Activated T-helper 2 cell treated with anti-CD3 and anti-CD28 coated beads, Interferon-gamma antibody, Interleukin-2, Interleukin-4, amounts not matched to agents 10 μg/mL and 5 μg/mL and 100 μg/mL, durations not matched to agents 14 hours and 24 hours and 36 hours (primary cell): ENCODE measurements around the gene NPTN. TPM values are rescaled to one million over a fixed set of nuclear protein-coding genes. Genes with fewer than 3 reads are reported as not detected.
A peak's percentile ranks its signal among the peaks of the same experiment; 100 is the strongest.
"Not testable (repeated sequence)": the region's sequence is repeated elsewhere in the genome, so short reads cannot be mapped to it uniquely, and the experiment has no call there.

Experiments used
- DNase-seq: peaks from one replicate; pipeline ENCODE4 v3.0.0; 2021; ENCODE audit warnings: low spot score
- H3K27ac Mint-ChIP-seq: one replicate; pipeline ENCODE4 v1.8.0; 2021; ENCODE audit warnings: mixed read lengths
- H3K27me3 Mint-ChIP-seq: one replicate; pipeline ENCODE4 v1.8.0; 2021; ENCODE audit warnings: low read depth, mixed read lengths
- H3K36me3 Mint-ChIP-seq: one replicate; pipeline ENCODE4 v1.8.0; 2021; ENCODE audit warnings: low read depth, mixed read lengths
- H3K4me1 Mint-ChIP-seq: one replicate; pipeline ENCODE4 v1.8.0; 2021; ENCODE audit warnings: low read depth, mixed read lengths
- H3K4me3 Mint-ChIP-seq: one replicate; pipeline ENCODE4 v1.8.0; 2021; ENCODE audit warnings: low read depth, mild to moderate bottlenecking, moderate library complexity, mixed read lengths
- H3K9me3 Mint-ChIP-seq: one replicate; pipeline ENCODE4 v1.8.0; 2021; ENCODE audit warnings: mixed read lengths
- intact Hi-C: fragments of 100-400 bp; cut with micrococcal nuclease; formaldehyde crosslinking; loops from one replicate; pipeline ENCODE4 v1.15.1; 2023
- total RNA-seq: library from RNA; stranded (reverse); gene quantifications from 2 replicates; pipeline ENCODE4 v1.2.3, GENCODE V29; 2022

The NPTN gene
- total RNA-seq, 1 donor from 2014 or later = 76.6 TPM

DNA sequence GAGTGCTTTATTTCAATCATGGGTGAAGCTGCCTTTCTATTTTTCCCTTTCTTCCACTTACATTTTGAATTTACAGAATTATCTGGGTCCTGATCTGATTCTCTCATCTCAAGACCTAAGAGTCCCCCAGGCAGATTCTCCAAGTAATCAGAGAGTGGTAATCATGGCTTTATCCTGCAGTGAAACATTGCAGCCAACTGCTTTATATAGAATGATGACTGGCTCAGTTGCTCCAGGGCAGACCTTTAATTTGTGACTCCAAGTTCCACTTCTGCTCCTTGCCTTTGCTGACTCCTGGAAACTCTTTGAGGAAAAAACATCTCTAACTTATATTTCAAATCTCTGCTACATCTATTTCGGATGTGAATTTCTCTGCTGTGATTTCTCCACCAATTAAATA lies 25.5 kb upstream of the NPTN start:
- no peak for DNase-seq
- H3K27ac Mint-ChIP-seq = no peak overlapping the region
- peaks cover 6% of the 10 kb centered on the region for H3K4me1 Mint-ChIP-seq
- peaks cover 23% of the 10 kb centered on the region for H3K27me3 Mint-ChIP-seq
- H3K36me3 Mint-ChIP-seq = no peaks in the 10 kb centered on the region
- no peak overlapping the region for H3K4me3 Mint-ChIP-seq
- no peaks in the 10 kb centered on the region for H3K9me3 Mint-ChIP-seq
- intact Hi-C loops = no loop called here

DNA sequence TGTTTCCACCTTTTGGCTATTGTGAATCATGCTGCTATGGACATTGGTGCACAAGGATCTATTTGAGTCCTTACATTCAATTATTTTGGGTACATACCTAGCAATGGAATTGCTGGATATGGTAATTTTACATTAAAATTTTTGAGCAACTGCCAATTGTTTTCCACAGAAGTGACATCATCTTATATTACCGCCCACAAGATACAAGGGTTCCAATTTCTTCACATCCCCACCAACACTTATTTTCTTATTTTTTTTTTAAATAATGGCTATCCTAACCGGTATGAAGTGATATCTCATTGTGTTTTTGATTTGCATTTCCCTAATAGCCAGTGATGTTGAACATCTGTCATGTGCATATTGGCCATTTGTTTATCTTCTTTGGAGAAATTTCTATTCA lies 22.5 kb upstream of the NPTN start:
- no peaks in the 10 kb centered on the region for H3K9me3 Mint-ChIP-seq

GRCh38 chr15:73654659-73655058 lies 21.5 kb upstream of the NPTN start:
- no peaks in the 10 kb centered on the region for H3K9me3 Mint-ChIP-seq
- no peak overlapping the region for H3K4me3 Mint-ChIP-seq
- intact Hi-C loops = no loop called here
- DNase-seq = no peak
- peaks cover 12% of the 10 kb centered on the region for H3K27me3 Mint-ChIP-seq
- H3K36me3 Mint-ChIP-seq = no peaks in the 10 kb centered on the region
- peaks cover 17% of the 10 kb centered on the region for H3K4me1 Mint-ChIP-seq
- H3K27ac Mint-ChIP-seq = no peak overlapping the region

More for the DNA sequence above, 22.5 kb upstream of the NPTN start:
- Mint-ChIP-seq H3K27ac (no peak overlapping the region), H3K27me3 (peaks cover 17% of the 10 kb centered on the region), H3K36me3 (no peaks in the 10 kb centered on the region), H3K4me3 (no peak overlapping the region), H3K4me1 (peaks cover 15% of the 10 kb centered on the region)
- DNase-seq = no peak
- intact Hi-C loops = no loop called here

GRCh38 chr15:73650416-73651126 lies 17.4 kb upstream of the NPTN start:
- Mint-ChIP-seq H3K9me3 (no peaks in the 10 kb centered on the region), H3K4me1 (peaks cover 17% of the 10 kb centered on the region), H3K27ac (peak overlapping the region; percentile 55), H3K27me3 (peaks cover 8% of the 10 kb centered on the region), H3K36me3 (no peaks in the 10 kb centered on the region), H3K4me3 (no peak overlapping the region)
- no peak for DNase-seq
- intact Hi-C loops = loop anchor here (1.0 kb wide), 1 partner anchor 47 kb away; no protein-coding TSS in a partner anchor

DNA sequence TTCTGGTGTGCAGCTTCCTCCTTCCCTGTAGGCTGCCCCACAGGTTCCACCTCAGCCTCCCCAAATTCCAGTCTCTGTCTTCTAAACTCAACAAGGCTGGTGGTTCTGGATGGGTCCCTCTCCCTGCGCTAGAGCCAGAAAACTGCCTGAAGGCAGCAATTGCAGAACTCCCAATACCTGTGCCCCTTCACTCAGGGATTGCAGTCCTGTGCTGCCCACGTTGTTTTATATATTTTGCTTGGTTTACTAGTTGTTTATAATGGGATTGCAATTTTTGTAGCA lies 14.8 kb upstream of the NPTN start:
- DNase-seq = no peak
- H3K4me1 Mint-ChIP-seq = peaks cover 17% of the 10 kb centered on the region
- H3K4me3 Mint-ChIP-seq = no peak overlapping the region
- H3K27ac Mint-ChIP-seq = no peak overlapping the region
- intact Hi-C loops = no loop called here
- no peaks in the 10 kb centered on the region for H3K36me3 Mint-ChIP-seq
- peaks cover 5% of the 10 kb centered on the region for H3K27me3 Mint-ChIP-seq
- H3K9me3 Mint-ChIP-seq = no peaks in the 10 kb centered on the region

GRCh38 chr15:73647259-73648013 lies 14.2 kb upstream of the NPTN start:
- peaks cover 17% of the 10 kb centered on the region for H3K4me1 Mint-ChIP-seq
- H3K36me3 Mint-ChIP-seq = no peaks in the 10 kb centered on the region
- intact Hi-C loops = no loop called here
- no peaks in the 10 kb centered on the region for H3K9me3 Mint-ChIP-seq
- no peak overlapping the region for H3K27ac Mint-ChIP-seq
- peaks cover 5% of the 10 kb centered on the region for H3K27me3 Mint-ChIP-seq
- no peak for DNase-seq
- H3K4me3 Mint-ChIP-seq = no peak overlapping the region

- Mint-ChIP-seq H3K27me3 (peaks cover 31% of the 10 kb centered on the region), H3K4me1 (peaks cover 10% of the 10 kb centered on the region)
- intact Hi-C loops = loop anchor here (5.0 kb wide), 1 partner anchor 332 kb away; no protein-coding TSS in a partner anchor
- not testable (repeated sequence) for H3K36me3 Mint-ChIP-seq, H3K4me3 Mint-ChIP-seq, DNase-seq, H3K9me3 Mint-ChIP-seq, H3K27ac Mint-ChIP-seq
Measured at GRCh38 chr15:73639464-73639863, 6.3 kb upstream of the NPTN start.

- H3K27me3 Mint-ChIP-seq = peaks cover 31% of the 10 kb centered on the region
- intact Hi-C loops = loop anchor here (5.0 kb wide), 1 partner anchor 330 kb away; no protein-coding TSS in a partner anchor
- H3K9me3 Mint-ChIP-seq = no peaks in the 10 kb centered on the region
- H3K4me3 Mint-ChIP-seq = no peak overlapping the region
- no peaks in the 10 kb centered on the region for H3K36me3 Mint-ChIP-seq
- H3K27ac Mint-ChIP-seq = no peak overlapping the region
- no peak for DNase-seq
- H3K4me1 Mint-ChIP-seq = peaks cover 17% of the 10 kb centered on the region
Measured at GRCh38 chr15:73637527-73637926, 4.3 kb upstream of the NPTN start.

DNA sequence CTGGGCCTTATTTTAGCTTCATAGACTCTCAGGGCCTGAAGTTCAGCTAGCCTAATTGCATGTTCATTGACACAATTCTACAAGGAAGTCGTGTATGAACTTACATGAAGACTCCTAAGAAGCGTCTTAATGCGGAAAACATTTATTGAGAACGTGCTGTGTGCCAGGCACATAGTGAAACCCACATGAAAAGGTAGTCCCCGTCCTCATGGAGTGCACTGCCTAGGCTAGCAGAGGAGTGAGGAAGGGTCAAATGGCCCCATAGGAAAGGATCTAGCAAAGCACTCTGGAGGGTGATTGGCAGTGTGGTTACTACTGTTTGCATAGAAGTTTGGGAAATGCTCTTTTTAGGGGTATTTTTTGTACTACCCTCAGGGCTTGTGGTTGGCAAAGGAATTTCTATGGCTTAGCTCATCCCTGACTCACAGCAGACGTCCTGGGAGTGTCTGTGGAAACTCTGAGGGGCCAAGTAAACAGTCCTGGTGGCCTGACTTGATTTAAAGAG lies 854 bp upstream of the NPTN start:
- DNase-seq = no peak
- Mint-ChIP-seq H3K36me3 (peaks cover 5% of the 10 kb centered on the region), H3K4me1 (peaks cover 40% of the 10 kb centered on the region), H3K4me3 (peak overlapping the region; percentile 81), H3K27ac (peak overlapping the region; percentile 81), H3K27me3 (peaks cover 18% of the 10 kb centered on the region), H3K9me3 (no peaks in the 10 kb centered on the region)
- intact Hi-C loops = loop anchor here (5.0 kb wide), 1 partner anchor 48 kb away; the partner anchor contains the start of gene CD276

DNA sequence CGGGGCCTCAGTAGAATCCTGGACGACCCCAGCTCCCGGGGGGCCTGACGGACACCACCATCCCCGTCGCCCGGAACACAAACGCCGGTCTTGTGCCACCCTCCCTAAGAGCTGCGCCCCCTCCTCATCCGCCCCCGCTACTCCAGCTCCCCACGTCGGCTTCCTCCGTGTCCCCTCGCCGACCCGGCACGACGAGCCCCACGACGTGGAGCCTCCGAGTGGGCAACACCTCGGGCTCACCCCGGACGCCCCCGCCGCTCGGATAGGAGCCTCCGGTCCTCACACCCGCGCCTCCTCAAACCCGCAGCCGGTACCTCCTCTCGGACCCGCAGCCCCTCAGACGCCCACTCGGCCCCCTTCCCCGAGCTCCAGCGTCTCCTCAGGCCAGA lies 525 bp downstream of the NPTN start:
- no peaks in the 10 kb centered on the region for H3K9me3 Mint-ChIP-seq
- peaks cover 45% of the 10 kb centered on the region for H3K4me1 Mint-ChIP-seq
- peak; percentile 17 for DNase-seq
- intact Hi-C loops = loop anchor here (5.0 kb wide), 1 partner anchor 50 kb away; the partner anchor contains the start of gene CD276
- peak overlapping the region; percentile 81 for H3K4me3 Mint-ChIP-seq
- peaks cover 14% of the 10 kb centered on the region for H3K27me3 Mint-ChIP-seq
- peak overlapping the region; percentile 4 for H3K27ac Mint-ChIP-seq
- H3K36me3 Mint-ChIP-seq = peaks cover 9% of the 10 kb centered on the region

GRCh38 chr15:73631915-73632669 lies 1.1 kb downstream of the NPTN start:
- H3K4me3 Mint-ChIP-seq = peak overlapping the region; percentile 81
- no peaks in the 10 kb centered on the region for H3K9me3 Mint-ChIP-seq
- H3K36me3 Mint-ChIP-seq = peaks cover 9% of the 10 kb centered on the region
- H3K4me1 Mint-ChIP-seq = peaks cover 43% of the 10 kb centered on the region
- H3K27me3 Mint-ChIP-seq = peaks cover 8% of the 10 kb centered on the region
- intact Hi-C loops = loop anchor here (5.0 kb wide), 1 partner anchor 50 kb away; the partner anchor contains the start of gene CD276
- DNase-seq = no peak
- peak overlapping the region; percentile 4 for H3K27ac Mint-ChIP-seq

DNA sequence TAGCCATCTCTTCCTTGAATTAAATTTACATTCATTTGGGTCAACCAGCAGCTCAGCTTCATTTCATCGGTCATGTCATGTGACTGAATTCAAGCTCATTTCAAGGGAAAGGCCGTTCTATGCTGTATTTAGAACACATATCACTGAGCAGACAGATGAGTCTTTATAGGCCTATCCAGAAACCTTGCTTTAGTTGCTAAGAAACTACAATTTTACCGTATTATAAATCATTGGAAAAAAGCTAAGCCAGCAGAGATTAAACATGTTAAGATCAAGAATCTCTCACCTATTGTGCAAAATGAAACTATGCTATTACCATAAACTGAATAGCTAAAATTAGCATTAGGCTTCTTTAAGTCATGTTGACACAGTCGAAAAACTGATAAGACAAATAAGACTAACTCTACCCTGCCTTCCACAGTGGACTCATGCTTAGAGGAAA lies 2.2 kb downstream of the NPTN start:
- DNase-seq = no peak
- no peak overlapping the region for H3K27ac Mint-ChIP-seq
- H3K36me3 Mint-ChIP-seq = peaks cover 9% of the 10 kb centered on the region
- no peak overlapping the region for H3K4me3 Mint-ChIP-seq
- H3K27me3 Mint-ChIP-seq = peaks cover 3% of the 10 kb centered on the region
- no peaks in the 10 kb centered on the region for H3K9me3 Mint-ChIP-seq
- intact Hi-C loops = loop anchor here (5.0 kb wide), 1 partner anchor 51 kb away; the partner anchor contains the start of gene CD276
- peaks cover 38% of the 10 kb centered on the region for H3K4me1 Mint-ChIP-seq
